SK-N-SH (cell line): ENCODE results near the gene OTOS.

ENCODE experiments used
- EP300 ChIP-seq, 2 experiments: IDR thresholded peaks; 2 replicates each; pipeline versions ENCODE4 v1.4.0 to v1.6.1; 2012; ENCODE audit warnings: borderline replicate concordance in 1 of 2, low read depth in 1 of 2, low read length in 1 of 2
- EZH2phosphoT487 ChIP-seq: fragments of 200-600 bp; sonication (generic); IDR thresholded peaks from 2 replicates; pipeline ENCODE4 v1.6.1; 2017; ENCODE audit warnings: low read depth, mixed run types, mild to moderate bottlenecking, antibody characterized with exemption, moderate library complexity, borderline replicate concordance
- GATA2 ChIP-seq: sonication (generic); formaldehyde crosslinking; IDR thresholded peaks from 2 replicates; pipeline ENCODE4 v1.5.0; 2020; ENCODE audit warnings: mild to moderate bottlenecking, missing genetic modification reagents
- RAD21 ChIP-seq: IDR thresholded peaks from 2 replicates; pipeline ENCODE4 v1.6.1; 2012; ENCODE audit warnings: mild to moderate bottlenecking, low read length

DNA sequence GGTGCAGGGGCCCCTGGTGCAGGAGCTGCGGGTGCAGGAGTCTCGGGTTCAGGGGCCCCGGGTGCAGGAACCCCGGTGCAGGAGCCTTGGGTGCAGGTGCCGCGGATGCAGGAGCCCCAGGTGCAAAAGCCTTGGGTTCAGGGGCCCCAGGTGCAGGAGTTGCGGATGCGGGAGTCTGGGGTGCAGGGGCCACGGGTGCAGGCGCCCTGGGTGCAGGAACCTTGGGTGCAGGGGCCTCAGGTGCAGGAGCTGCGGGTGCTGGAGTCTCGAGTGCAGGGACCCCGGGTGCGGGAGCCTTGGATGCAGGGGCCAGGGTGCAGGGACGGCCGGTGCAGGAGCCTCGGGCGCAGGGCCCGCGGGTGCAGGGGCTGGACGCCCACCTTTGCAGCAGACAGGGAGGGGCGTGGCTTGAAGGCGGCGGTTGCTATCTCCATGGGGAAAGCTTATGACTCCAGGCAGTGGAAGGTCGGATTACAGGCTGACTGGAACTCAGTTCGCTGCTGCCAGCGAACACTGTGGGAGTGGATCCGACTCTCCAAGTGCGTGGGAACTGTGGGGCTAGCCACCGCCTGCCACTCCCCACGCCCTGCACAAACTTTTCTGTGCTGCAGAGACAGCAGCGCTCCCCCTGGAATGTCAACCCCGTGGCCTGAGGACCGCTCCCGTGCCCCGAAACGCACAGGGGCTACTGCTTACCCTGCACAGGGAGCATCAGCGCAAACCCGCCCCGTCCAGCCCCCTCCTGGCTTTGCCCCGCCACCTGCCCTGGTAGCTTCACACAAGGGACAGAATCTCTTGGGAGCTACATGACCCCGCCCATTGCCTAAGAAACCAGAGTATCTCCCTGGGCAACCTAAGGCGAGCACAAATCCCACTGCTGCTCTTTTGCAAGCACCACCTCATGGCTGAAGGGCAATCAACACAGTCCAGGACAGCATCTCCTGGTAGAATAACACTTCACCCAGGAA is 44.6 kb downstream of the OTOS start:
- no peak for TF ChIP-seq GATA2 (CRISPR knock-in tag)
- no peak for TF ChIP-seq RAD21
- TF ChIP-seq EP300 (IDR thresholded peaks at IDR 0.05; ENCODE audit: borderline replicate concordance in 1 of 2, low read depth in 1 of 2, low read length in 1 of 2): no peak
- no peak for TF ChIP-seq EZH2phosphoT487
